Measurements from ENCODE around the gene ELAVL2. TPM values are rescaled to one million over a fixed set of nuclear protein-coding genes. Genes with fewer than 3 reads are reported as not detected.
A peak's percentile ranks its signal among the peaks of the same experiment; 100 is the strongest.

The ELAVL2 gene
- not detected for total RNA-seq
- long read RNA-seq, result 0 reads

DNA sequence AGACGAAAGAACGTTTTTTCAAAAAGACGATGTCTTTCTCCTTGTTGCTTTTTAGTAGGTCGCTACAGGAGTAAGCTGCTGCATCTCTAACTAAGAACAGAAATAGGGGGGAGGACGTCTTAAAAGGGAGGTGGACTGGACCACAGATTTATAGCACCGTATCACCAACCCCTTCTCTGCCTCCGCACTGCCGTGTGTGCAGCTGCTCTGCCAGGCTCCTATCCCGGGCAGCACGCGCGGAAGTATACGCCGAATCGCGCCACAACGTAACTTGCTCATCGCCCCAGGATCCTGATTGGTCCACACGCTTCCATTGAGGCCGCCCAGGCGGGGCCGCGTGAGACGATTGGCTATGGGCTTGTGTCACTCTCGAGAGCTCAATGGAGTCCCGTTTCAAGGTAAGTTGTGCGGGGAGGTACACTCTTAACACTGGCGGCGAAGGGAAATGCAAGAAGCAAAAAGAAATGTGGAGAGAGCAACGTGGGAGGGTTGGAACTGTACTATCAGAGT is at the start of gene ELAVL2:
TSS of gene ELAVL2 (minus strand) at position 121 of the 510 bp plus-strand sequence. CDS start 64,006 bp downstream, outside the sequence.
- intact Hi-C loops (cut with DNase I), result no loop called here
- DNase-seq, result peak; percentile 89

DNA sequence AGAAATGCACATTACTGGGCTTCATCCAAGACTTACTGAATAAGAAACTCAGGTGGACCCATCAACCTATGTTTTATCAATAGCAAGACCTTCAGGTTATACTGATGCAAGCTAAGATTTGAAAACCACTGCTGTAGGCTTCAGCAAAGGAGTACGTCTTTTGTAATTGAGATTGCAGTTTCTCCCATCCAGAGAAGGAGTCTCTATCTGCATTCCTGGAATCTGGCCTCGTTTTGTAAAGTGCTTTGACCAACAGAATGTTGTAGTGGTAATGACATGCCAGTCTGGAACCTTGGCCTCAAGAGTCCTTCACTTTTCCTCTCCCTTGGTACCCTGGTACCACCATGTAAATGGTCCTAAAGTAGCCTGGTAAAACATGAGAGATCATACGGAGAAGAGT is 32.2 kb upstream of the ELAVL2 start:
- intact Hi-C loops (cut with DNase I), result no loop called here
- DNase-seq (no peak), ATAC-seq (no peak)

More for the DNA sequence above, at the start of gene ELAVL2:
- ATAC-seq, result peak; percentile 88 to 98

DNA sequence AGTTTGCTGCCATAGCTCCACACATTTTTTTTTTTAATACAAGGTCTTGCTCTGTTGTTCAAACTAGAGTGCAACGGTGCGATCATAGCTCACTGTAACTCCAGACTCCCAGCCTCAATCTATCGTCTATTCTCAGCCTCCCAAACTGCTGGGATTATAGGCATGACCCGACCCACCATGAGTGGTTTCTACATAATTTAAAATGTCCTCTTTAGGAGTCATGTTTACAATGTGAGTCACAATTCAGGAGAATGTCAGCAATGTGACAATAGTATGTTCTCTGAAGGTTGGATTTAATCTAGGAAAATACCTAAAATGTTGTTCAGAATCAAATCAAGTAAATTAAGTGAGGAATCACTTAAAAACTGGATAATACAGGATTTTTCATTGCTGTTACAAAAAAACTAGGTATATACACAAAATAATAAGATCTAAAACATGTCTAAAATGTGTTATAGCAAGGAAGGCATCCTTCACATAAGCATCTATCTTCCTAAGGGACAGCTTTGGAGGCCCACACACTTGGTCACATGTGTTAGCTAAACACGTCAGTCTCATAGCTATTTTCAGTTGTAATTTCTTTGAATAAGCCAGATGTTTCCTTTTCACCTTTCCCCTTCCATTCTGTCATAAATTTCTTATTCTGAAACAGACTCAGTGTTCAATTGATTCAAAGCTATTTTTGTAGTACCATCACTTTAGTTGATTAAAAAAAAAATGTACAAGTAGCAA is 30.0 kb upstream of the ELAVL2 start:
- intact Hi-C loops (cut with DNase I), result no loop called here
- DNase-seq (no peak), ATAC-seq (no peak)

DNA sequence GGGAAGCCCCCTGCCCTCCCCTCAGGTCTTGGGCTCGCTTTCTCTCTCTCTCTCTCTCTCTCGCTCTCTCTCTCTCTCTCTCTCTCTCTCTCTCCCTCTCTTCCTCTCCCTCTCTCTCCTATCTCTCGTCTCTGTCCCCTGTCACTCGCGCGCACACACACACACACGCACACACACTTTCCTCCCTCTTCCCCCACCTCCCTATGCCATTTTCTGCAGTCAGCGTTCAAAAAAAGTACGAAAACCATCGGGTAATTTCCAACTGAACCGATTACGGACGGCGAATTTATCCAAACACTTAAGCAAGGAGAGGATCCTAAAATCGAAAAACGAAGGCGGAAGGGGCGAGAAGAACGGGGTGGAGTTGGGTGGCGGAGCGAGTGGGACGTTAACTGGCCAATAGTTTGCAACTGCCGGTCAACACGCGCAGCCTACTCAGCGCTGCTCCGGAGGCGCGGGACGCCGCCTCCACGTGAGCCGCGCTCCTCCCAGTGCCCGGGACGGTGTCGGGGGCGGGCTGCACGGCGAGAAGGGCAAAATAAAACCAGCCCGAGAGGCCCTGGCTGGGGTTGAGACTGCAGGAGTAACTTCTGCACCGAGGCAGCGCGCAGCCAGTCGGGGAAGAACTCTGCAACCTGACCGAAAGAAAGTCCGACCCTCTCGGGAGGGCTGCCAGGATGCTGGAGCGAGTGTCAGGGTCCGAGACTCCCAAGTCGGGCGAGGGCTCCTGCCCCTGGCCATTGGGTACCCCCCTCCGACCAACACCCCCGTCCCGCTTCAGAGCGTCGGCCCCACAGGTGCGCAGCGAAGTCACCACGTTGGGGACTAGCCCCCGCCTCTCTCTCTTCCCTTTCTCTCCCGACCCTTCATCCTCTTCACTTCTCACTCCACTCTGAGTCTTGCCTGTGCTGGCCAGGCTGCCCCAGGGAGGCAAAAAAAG is 24.9 kb upstream of the ELAVL2 start:
- intact Hi-C loops (cut with DNase I), result no loop called here
- ATAC-seq (peak; percentile 63 to 98), DNase-seq (peak; percentile 20)

DNA sequence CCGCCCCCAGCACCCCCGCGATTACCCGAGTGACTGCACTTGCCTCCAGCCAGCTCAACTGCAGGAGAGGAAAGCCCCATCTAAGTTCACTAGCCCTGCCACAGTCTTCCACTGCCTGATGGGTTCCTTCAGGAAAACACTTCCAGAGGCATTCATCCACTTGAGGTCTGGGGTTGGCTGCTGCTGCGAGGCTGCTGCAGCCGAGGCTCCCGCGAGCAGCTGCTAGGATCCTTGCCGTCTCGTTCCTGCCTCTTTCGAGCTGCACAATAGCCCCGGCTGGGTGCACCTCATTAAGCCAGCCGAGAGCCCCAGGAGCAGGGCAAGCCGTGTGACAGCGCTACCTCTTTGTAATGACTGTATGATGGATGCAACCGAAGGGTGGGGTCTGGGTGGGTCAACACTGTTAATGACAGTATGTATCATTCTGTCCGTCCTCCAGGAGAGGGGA is 24.2 kb upstream of the ELAVL2 start:
- DNase-seq, result no peak
- peak; percentile 27 to 66 for ATAC-seq
- intact Hi-C loops (cut with DNase I), result no loop called here

DNA sequence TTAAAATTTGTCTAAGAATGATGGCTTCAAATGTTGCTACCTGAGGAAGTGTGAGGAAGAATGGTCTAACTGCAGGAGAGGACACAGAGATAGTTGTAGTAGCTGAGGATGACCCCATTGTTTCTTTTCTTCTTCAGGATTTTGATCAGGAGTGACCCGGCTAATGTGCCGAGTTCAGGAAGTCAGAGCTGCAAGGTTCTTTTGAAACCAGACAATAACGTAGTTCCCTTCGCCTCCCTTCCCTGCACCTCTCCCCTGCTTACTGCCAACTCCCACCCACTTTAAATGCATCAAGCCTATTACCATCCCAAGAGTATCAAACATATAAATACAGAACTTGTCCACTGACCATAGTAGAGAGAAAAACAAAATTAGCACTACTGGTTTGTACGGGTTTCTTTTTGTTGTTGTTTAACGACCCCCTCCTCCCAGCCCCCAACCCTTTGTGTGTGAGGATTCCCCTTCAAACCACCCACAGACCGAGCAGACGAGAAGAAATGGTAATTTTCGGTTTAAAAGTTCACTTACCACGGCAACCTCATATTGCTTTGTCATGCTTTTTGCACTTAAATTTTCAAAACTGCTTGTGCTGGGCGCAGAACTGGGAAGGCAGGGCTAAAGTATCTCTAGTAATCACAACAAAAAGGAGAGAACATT is 23.5 kb upstream of the ELAVL2 start:
- intact Hi-C loops (cut with DNase I), result no loop called here
- DNase-seq (no peak), ATAC-seq (no peak)

DNA sequence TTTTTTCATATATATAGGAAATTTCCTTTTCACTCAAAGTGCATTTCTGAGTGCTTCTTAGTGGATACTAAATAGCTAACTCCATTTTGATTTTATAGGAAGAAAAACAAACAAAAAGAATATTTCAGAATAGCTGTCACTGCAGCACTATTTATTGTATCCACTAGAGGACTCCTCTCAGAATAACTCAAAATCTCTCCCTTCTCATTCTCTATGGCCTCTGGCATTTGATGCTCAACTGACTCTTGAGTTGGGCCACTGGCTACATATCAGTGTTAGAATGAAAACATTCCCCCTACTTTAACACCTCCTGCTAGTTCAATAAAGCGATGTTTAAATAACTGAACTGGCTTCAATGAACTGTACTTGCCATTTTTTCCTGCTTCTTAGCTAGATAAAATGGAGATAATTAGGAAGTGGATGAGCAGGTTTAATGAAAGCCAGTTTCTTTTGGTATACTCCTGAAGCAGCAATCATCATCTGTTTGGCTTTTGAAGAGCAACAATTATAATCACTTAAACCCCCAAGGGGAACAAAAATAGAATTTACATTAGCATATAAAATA is 16.6 kb upstream of the ELAVL2 start:
- ATAC-seq, result no peak
- intact Hi-C loops (cut with DNase I), result no loop called here

DNA sequence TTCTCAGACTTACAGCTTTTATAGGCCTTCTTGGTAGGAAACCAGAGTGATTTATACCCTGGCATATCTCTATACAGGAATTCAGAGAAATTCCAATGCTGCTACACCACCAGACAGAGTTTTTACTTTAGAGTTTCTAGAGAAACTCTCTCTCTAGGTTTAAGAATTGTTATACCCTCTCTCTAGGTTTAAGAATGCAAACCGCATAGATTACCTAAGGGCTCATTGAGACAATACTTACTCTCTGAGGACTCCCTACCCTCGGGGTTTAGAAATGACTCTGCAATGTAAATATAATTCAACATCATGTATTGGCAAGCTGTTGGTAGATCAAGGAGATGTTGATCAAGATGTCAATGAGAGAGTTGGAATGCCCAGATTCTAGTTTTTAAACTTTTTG is 15.3 kb upstream of the ELAVL2 start:
- ATAC-seq (no peak), DNase-seq (no peak)
- intact Hi-C loops (cut with DNase I), result no loop called here

More for the DNA sequence above, 16.6 kb upstream of the ELAVL2 start:
- DNase-seq, result no peak

DNA sequence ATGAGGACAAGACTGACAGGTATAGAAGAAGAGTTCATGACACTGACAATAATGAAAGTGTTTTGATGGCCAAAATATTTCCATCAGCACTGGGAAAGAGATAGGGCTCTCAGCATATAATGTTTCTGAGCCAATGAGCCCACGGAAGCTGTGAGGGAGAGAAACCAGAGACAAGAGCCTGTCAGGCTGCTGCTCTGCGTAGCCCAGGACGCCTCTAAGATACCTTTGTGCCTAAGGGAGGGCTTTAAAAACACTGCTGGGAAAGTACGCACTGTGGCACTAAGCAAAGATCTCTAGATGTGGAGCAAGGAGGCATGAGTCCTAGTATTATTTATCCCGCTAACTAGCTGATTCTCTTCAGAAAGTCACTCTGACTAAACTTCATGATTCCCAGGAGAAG is 11.0 kb upstream of the ELAVL2 start:
- intact Hi-C loops (cut with DNase I), result no loop called here
- ATAC-seq, result no peak
- no peak for DNase-seq

DNA sequence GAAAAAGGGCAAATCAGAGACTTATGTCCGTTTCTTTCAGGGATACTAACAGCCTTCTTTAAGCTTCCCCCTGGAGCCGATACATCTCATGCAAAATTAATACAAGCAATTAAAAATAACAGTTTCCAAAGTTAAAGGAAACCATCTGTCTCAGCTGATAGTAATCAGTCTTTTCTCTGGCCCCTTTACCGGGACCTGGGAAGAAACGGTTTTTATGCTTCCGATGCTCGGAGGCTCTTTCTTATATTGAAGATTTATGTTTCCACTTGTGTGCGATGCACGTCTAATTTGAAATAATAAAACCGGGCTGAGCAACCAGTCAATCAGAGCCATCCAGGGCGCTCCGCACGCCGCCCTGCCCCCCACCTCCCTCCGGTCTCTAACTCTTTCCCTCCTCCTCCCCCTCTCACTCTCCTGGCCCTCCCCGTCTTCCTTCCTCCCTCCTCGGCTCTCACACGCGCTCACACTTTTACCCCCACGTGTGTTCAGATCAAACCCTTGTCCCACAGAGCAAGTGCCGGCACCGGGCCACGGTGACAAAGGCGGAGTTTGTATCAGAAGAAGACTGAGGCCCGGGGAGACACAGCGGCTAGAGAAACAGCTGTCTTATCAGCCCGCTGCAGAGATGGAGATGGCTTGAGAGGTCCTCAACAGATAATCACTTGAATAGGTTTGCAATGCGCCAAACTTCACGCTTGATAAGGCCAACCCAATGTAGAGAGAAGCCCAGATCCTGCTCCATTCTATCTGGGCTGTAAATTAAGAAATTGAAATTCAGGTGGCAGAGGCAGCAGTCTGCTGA is 5.1 kb upstream of the ELAVL2 start:
- DNase-seq (no peak), ATAC-seq (no peak)
- intact Hi-C loops (cut with DNase I), result no loop called here

DNA sequence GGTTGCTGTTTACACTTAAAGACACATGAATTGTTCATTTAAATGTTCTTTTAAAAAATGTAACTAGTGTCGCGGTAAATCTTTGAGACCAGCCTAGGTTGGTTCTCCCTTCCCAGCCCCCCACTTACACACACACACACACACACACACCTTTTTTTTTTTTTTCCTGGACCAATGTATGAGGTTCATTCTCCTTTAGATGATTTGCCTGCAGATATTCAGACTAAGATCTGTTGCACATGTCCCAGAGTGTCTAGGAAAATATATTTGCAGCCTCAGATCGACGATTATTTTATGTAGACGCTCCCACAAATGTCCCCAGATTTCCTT is 4.4 kb upstream of the ELAVL2 start:
- ATAC-seq (no peak), DNase-seq (no peak)
- intact Hi-C loops (cut with DNase I), result no loop called here

DNA sequence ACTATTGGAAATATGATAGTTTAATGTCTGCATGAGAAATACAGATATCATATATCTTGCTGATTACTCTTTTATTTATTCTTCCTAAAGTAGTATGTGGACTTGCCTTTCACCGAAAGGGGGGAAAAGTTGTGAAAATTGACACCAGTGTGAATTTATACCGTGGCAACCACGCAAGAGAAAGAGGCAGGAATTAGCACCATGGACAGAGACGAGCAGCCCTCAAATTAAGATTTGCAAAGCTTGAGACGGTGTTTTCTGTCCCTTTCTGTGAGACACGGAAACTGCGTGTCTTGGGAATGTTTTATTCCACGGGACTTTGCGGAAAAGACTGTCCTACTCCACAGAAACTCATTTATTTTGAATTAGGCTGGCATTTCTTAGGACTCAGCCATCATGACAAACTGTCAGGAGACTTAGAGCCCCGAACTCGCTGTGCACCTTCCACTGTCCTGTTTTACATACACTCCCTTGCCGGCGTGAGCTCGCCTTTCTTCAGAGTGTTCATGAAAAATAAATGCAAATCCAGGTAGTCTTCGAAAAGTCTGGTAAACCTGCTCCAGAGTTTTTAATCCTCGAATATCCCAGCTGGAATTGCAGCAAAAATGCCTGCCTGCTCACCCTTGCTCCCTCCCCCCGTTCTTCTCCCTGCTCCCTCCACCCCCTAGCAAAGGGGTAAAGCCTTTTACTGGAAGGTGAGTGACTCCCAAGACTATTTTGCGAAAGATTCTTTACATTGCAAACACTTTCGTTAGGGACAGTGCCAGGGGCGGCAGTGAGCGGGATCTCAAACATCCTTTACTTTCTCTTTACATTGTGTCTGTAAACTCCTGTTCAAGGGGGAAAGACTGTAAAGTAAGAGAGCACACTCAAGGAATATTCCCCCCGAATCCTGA is 3.8 kb upstream of the ELAVL2 start:
- ATAC-seq (no peak), DNase-seq (no peak)
- intact Hi-C loops (cut with DNase I), result no loop called here

DNA sequence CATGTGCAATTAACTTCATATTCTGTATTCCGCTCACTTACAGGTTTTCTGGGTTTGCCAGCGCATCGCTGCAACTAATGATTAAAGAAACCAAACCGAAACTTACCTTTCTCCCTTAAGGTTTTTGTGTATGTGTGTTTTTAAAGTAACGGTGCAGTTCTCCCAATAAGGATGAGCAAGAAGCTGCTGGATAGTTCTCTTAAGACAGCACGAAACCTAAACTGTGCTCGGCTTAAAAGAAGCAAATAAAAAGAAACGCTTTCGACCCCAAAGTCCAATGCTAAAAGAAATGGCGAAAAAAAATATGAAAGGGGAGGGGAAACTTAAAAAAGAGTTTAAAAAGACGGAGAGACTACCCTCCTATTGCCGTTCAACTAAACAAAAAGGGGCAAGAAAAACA is 340 bp downstream of the ELAVL2 start:
- peak in 1 of 2 donors; percentile 35 for ATAC-seq
- no peak for DNase-seq
- intact Hi-C loops (cut with DNase I), result no loop called here

DNA sequence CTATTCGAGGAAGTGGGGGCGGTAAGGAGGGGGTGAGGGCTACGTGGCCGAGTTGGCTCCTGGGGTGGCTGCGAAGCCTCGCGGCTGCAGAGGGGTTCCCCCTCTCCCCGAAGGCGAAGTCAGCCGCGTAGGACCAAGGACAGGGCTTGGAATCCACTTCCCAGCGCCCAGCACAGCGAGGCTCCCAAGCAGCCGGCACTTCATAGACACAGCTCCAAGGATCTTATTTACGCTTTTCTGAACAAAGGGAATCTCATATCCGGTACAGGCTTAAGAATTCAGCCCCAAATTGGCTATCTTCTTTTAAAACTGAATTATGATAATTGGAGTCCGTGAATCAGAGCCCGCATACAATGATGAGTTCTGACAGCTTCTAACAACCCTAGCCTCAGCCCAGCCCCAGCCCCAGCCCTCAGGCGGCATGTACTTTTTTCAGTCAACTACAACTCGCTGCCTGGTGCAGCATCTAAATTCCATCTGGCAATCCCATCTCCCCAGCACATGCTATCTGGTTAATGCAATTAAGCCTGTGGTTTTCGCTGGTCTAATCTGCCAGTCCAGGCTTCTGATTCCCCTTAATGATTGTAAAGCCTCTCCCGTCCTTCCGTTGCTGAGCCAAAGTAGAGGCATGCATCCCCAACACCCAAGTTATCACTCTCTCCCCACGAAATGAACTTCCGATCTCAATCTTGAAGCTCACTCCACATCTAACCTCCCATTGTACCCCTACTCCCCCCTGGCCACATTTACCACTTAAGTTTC is 1.0 kb downstream of the ELAVL2 start:
- peak; percentile 31 to 45 for ATAC-seq
- intact Hi-C loops (cut with DNase I), result no loop called here
- DNase-seq, result no peak

DNA sequence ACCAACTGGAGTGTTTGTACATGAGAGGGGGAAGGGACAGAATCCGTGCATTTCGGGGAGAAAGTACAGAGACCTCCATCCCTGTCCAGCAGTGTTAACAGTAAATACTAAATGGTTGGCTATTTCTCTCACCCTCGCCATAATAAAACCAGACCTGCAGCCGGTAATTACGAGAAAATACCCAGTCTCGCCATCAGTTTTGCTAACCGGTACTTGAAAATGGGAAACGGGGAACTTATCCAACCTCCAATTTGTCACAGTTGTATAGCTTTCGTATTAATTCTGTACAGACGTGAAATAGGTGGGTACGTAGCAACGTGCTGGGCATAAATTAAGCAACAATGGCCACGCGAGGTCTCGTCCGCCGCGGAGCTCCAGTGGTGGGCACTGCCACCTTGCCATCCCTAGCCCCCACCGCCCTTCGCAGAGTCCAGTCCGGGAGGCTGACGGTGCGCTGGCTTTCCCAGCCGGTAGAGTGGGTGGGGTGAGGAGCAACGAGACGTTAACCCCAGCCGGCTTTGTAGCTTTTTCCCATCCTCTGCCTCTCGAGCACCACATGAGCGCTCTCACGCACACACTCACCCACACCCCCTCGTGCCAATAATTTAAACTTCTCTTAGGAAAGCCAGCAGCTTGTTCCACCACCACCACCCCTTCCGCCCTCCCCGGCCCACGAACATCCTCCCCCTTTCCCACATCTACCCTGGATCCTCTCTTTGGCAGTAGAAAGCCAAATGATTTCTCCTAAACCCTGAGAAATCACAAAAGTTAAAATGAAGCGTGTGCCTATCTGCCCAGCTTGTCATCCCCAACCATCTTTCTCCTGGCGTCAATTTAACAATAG is 1.8 kb downstream of the ELAVL2 start:
- ATAC-seq (no peak), DNase-seq (no peak)
- intact Hi-C loops (cut with DNase I), result no loop called here

DNA sequence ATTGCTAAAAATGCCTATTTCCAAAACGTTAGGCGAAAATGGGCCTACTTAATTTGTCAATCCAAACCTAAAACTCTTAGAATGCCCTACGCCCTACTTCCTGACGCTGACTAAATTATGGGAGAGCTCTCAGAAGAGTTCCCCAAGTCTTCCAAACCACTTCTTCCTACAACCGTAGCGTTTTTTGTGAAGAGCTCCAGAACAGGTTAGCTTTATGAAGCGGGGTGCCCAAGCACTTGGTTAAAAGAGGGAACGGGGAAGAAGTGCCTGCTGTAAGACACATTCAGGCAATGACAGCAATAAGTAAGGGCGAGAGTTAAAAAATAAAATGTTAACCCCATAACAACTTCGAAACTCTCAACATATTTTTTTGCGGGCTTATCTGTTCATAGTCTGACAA is 2.8 kb downstream of the ELAVL2 start:
- DNase-seq (no peak), ATAC-seq (no peak)
- intact Hi-C loops (cut with DNase I), result no loop called here
